Fibroblast of lung (primary cell): ENCODE results near the gene KIF2B.

Experiments used
- CTCF ChIP-seq, 2 donors: IDR thresholded peaks in 1 of 2; conservative IDR thresholded peaks in 1 of 2; 1 replicate in 1 of 2; 2 replicates in 1 of 2; pipeline ENCODE4 v1.5.1; 2011 to 2012; ENCODE audit warnings: low read length in 2 of 2, control low read depth in 1 of 2, inconsistent platforms in 1 of 2, low read depth in 1 of 2, mild to moderate bottlenecking in 1 of 2
- EZH2 ChIP-seq: IDR thresholded peaks from 2 replicates; pipeline ENCODE4 v1.5.1; 2012; ENCODE audit warnings: low read length, control low read depth, mild to moderate bottlenecking; ENCODE audit errors: missing control alignments

GRCh38 chr17:53844491-53845107 is 21.9 kb downstream of the KIF2B start:
- TF ChIP-seq EZH2: no peak
- no peak for TF ChIP-seq CTCF (conservative IDR thresholded peaks at IDR 0.05 in 1 of 2, IDR thresholded peaks at IDR 0.05 in 1 of 2; ENCODE audit: low read depth in 1 of 2, low read length in 2 of 2)
